ENCODE results near the gene RASEF.
"Not testable (repeated sequence)": the region's sequence is repeated elsewhere in the genome, so short reads cannot be mapped to it uniquely, and the experiment has no call there.

The RASEF gene

DNA sequence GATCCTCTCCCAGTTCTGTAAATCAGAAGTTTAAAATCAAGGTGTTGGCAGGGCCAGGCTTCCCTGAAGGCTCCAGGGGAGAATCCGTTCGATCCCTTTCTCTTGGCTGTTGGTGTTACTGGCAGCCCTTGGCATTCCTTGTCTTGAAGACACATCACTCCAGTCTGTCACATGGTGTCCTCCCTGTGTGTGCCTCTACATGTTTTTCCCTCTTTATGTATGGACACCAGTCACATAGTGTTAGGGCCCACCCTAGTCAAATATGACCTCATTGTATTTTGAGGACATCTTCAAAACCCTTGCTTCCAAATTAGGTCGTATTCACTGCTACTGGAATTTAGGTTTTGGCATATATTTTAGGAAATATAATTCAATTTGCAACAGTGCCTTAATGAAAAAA, 94.6 kb downstream of the RASEF start:
- DNase-seq: no peak

DNA sequence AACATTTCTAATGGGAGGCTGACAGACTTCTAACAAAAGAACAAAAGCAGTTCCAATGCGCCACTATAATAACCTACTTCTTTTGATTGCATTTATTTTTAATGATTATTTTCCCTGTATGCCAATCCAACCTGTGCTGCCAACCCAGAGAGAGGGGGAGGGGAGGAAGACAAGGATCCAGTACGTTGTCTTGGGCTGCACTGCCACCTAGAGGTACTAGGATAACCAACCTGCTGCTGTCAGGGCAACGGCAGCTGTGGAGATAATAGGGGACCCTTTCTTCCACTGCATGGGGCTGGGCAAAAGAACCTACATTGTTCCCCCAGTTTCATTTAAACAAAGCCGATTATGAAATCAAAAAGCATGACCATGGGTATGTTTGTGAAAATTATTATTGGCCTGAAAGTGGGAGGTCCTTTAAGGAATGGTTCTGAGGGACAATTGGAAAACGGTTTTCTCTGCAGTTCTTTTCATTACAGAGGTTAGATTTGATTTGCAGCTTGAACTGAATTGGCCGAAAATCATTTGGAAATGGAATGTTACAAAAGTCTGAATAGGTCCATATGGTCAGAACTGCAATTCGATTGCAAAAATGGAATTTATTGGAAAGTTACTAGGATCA, 101.3 kb downstream of the RASEF start:
- peak; percentile 62 to 66 for DNase-seq

DNA sequence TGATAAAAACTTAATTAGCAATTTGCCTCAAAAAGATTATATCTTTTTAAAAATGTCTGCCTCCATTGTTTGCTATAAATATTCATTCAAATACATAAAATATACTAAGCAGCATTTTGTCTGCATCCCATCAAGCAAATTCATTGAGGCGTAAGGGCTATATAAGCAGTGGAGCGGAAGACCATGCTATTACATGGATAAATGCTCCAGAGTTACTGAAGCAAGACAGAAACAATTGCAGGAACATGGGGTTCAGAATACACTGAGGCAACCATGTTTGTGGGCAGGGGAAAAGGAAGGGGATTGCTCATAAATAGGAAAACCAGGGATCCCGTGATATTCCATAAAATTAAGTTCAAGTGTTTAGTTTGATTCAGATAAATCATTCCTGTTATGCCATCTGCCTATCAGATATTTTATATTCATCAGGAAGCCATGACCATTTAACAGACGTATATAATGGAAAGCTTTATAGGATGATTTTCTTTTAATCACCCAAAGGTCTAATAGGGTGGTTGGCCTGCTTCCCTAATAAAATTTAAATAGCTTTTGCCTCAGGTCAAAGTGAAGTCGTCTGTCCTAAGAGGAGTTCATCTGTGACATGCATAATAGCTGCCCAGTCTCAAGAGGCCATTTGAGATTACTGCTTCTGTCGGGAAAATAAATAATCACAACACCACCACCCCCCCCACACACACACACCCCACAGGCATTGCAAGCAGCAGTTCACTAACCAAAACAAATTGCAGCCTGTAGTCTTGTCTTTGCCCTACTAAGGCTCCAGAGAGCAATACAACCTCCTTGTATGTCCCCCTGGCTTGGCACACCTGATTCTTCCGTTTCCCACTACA, 105.2 kb downstream of the RASEF start:
- DNase-seq: no peak

DNA sequence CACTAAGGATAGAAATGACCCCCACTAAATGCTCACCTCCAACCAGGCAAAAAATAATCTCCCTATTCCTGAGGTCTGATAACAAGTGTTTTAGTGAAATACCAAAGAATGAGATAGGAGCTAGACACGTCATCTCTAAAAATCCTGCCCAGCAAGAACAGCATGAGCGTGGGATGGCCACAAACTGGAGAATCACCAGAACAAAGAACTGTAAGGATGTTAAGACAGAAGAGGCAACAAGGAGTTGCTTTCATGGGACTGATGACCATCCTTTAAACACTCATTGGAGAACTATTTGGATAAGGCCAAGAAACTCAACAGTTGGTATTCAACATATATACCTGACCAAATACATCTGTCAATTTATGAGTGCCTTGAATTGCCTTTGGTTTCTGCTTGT, 113.7 kb downstream of the RASEF start:
- no peak for DNase-seq

DNA sequence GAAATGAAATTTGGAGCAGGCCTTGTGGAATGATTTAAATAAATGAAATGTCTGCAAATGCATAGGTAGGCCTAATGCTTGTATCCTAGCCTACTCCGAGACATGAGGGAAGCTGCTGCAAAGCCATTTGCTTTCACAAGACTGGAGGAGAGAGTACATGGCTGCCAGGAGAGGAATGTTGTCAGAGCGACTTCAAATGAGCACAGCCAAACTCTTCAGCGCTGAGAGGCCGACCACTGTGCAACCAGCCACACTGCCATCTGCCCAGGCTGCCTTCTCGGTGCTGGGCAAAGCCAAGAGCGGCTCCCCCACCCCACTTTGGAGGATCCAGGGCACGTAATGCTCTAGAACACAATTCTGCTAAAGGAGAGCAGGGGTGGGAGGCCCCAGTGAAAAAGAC, 122.6 kb downstream of the RASEF start:
- no peak for DNase-seq

DNA sequence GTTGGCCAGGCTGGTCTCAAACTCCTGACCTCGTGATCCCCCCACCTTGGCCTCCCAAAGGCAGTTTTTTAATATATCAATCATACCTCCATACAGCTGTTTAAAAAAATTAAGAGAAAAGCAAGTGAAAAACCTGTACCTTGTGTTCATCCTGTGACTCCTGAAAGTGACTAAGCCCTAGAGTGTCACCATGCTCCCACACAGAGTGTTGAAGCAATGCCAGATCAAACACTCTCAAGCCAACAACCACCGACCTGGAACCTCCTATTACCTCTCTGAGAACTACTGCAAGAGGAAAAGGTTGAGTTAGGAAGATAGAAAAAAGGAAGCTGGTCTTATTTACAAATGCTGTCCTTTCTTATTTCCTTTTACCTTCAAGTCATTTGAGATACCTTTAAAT, 123.5 kb downstream of the RASEF start:
- no peak for DNase-seq

DNA sequence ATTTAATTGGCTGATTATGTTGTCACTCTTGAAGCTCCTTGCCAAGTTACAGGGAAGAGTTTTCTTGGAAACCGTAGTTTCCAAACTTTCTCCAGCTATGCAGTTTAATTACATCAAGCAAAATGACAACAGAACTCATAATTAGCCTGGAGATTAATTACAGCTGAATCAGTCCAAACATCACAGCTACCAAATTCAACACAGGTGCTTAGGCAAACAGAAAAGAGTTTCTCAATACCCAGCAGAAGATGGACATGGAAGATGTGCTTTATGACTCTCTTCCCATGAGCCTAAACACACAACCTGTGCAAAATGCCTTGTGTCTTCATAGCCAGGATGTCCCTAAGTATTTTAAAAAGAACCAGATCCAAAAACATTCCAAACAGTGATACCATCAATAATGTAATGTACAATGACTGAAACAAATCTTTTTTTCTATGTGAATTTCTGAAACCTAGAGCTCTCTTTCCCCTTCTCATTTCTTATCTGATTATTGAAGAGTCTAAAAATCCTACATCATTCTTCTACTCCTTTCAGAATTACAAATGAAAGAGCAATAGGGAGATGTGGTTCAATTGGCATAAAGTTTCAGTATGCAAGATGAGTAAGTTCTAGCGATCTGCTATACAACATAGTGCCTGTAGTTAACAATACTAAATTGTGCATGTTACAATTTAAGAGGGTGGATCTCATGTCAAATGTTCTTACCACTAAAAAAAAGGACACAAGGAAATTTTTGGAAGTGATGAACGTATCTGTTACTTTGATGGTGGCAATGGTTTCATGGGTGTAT, 124.3 kb downstream of the RASEF start:
- no peak for DNase-seq

DNA sequence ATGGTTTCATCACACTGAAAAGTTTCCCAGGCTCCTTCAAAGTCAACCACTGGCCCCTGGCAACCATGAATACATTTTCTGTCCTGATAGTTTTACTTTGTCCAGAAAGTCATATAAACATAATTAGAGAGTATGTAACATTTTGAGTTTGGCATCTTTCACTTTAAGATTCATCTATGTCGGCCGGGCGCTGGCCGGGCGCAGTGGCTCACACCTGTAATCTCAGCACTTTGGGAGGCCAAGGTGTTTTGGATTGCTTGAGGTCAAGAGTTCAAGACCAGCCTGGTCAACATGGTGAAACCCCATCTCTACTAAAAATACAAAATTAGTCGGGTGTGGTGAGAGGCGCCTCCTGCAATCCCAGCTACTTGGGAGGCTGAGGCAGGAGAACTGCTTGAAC, 126.4 kb downstream of the RASEF start:
- not testable (repeated sequence) for DNase-seq

DNA sequence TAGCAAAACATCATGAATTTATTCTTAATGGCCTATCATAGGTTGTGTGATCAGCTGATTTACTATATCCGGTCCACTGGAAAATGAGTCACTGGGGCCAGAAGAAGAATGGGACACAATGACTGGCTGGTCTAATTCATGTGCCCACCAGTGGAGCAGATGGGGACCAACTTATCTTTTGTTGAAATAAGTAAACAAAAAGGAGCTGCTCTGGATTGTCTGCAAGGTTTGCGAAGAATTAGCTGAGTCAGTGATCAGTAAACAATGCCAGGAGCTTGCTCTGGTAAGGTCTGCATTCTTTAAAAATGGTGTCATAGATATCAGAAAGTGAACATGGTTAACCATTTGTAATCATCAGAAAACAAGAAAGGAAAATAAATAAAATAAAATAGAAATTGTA, 128.0 kb downstream of the RASEF start:
- no peak for DNase-seq

DNA sequence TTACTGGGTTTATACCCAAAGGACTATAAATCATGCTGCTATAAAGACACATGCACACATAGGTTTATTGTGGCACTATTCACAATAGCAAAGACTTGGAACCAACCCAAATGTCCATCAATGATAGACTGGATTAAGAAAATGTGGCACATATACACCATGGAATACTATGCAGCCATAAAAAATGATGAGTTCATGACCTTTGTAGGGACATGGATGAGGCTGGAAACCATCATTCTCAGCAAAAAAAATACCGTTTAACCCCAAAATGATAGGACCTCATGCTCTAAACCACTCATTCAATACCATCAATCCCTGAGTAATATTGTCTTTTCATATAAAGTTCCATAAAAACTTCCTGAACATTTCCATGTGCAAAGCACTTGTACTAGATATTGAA, 128.9 kb downstream of the RASEF start:
- not testable (repeated sequence) for DNase-seq

DNA sequence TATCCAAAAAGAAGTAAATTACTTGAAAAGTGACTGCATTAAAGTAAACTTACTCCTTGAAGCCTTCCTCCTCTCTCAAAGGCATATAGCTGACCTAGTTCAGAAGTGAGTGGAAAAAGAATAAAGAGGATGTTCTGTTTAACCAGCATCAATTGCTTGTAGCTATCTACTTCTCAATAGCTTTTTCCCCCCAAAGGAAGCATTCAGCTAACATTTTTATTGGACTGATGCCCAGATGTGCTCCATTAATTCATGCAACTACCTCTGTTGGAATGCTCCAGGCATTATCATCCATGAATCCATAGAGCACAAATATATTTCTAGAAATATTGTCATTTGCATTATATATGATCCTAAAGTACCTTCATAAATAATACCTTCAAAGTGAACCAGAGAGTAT, 132.8 kb downstream of the RASEF start:
- DNase-seq: no peak
